Measurements from ENCODE around the gene AOPEP.

Gene AOPEP

DNA sequence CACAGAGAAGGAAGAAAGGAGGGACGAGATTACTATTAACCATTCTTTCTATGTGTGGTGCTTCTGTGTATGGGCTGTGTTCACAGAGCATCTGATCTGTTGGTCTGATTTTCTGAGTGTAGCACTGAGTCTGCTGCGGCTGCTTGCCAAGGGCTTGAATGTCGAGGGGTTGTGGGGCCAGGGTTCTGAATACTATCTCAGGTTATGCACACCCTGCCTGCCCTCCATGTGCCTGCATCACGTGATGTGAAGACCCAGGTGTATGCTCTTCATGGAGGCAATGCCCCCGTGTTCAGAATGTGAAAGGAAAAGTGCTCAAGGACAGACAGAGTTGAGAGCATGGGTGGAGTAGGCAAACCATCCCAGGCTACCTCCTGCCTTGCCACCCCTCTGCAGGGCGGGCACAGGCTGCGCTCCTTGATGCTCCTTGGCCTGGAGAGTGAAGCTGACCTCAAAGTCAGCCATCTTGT lies 336.1 kb downstream of the AOPEP start:
- DNase-seq (ENCODE audit: low read depth), result no peak

DNA sequence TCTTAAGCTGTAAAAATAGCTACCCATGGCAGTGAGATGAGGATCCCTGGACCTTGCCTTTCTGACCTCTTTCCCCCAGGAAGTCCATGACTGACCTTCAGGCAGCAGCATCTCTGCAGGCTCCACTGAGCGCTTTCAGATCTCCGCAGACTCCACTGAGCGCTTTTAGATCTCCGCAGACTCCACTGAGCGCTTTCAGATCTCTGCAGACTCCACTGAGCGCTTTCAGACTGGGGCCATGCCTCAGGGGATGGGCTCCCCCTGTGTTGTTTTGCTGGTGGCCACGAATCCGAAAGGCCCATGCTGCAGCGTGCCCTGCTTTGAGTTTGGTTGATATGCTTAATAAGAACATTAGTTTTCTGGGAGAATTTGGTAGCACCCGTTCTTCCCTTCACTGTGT lies 336.8 kb downstream of the AOPEP start:
- no peak for DNase-seq (ENCODE audit: low read depth)

DNA sequence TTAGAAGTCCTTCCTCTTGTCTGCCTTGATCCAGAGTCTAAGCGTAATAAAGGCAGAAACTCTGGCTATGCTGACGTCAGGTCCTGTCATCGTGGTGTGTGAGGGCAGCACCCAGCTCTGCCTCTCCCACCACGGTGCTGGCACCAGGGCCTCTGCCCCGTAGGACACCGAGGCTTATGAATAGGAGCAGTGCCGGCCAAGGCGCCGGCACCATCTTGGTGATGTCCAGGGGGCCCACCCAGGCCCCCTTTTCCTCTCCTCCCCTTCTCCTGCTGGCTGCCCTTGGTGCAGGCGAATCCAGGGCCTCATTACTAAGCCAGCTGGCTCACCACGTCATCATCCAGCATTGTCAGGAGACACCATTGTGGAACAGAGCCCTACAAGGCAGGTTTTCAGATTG lies 338.7 kb downstream of the AOPEP start:
- DNase-seq (ENCODE audit: low read depth), result no peak

DNA sequence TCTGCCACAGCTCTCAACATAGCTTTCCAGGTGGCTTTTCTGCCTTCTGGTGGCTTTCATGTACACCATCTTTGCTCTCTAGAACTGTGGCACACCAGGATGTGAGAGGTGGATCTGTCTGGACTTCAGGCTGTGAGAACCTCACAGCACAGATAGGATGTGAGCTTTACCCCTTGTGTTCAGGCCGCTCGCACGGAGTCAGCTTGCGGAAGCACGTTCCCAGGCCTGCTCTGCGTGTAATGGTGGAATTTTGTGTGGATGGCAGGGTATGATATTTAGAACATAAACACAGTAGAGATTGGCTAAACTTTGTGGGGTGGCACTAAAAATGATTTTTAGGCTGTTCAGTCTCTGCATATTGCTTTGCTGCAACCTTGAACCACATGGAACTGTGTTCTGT lies 340.6 kb downstream of the AOPEP start:
- DNase-seq (ENCODE audit: low read depth), result no peak

DNA sequence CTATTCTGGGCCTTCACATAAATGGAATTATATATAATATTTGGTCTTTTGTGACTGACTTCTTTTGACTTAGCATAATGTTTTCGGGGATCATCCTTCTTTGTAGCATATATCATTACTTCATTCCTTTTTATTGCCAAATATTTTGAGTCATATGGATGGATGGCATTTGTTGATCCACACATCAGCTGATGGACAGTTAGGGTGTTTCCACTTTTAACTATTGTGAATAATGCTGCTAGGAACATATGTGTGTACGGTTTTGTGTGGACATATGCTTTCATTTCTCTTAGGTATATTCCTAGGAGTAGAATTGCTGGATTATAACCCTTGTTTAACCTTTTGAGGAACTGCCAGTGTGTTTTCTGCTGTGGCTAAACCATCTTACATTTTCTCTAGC lies 341.4 kb downstream of the AOPEP start:
- no peak for DNase-seq (ENCODE audit: low read depth)

DNA sequence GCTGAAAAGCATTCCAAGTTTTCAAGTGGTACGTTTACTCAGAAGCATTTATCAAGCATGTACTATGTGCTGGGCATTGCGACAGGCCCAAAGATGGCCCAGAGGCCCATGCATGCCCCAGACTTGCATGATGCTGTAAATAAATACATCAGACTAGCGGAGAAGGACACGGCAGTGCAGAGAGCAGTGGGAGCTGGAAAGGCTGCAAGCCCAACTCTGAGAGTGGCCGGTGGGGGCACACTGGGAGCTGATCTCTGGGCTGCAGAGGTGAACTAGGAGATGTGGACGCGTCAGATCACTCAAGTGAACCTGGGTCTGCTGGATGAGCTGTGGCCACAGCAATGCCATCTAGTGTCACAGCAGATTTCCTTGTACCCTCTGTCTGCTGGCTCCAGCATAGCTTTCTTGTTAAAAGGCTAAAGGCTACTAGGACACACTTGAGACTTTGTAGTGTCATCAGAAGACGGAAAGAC lies 344.1 kb downstream of the AOPEP start:
- no peak for DNase-seq (ENCODE audit: low read depth)

DNA sequence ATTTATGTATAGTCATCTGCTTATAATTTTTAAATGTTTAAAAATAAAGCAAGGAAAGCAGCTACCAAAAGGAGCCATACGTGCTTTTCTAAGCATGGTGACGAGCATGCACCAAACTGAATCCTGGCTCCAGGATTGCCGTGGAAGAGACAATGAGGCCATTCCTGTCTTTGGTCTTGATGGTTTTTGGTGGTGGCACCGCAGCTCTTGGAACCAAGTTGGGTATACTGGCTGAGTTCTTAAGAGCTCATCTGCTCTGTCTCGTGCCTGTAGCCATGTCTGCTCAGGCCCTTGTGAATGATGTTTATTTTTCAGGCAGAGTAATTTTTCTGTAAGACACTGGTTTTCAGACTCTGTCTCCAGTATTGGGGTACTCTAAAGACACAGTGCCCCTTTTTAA lies 345.0 kb downstream of the AOPEP start:
- no peak for DNase-seq (ENCODE audit: low read depth)

DNA sequence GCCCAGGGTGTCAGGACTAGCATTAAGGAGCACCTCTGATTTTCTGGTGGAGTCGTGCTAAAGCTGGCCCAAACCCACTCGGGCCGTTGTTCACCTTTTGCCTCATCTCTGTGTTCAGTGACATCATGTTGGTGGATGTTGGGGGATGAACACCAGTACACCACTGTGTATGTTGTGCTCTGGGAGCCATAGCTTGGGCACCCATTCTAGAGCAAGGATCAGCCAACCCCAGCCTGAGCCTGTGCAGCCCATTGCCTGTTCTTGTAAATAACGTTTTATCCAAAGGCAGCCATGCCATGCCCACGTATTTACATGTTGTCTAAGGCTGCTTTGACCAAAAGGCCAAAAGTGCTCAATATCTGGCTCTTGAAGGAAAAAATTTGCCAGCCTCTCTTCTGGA lies 345.4 kb downstream of the AOPEP start:
- DNase-seq (ENCODE audit: low read depth), result no peak

DNA sequence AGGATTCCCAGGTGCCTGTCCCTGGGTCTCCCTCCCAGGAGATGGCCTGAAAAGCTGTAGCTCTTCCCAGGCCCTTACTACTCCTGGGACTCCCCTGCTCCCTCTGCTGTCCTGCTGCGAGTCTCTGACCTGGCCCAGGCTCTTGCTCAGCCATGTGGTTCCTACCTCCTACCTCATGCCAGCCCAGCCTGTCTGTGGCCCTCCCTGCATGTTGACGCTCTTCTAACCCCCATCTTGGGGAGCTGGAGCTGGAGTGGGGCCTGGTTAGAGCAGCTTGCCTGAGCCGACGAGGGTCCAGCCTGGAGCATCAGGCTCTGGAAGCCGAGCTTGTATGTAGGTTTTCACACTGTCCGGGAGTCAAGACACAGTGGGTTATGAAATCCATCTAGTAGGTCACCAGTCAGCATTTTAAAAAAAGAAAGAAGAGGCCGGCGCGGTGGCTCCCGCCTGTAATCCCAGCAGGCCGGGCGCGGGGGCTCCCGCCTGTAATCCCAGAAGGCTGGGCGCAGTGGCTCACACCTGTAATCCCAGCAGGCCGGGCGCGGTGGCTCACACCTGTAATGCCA lies 346.6 kb downstream of the AOPEP start:
- DNase-seq (ENCODE audit: low read depth), result no peak

DNA sequence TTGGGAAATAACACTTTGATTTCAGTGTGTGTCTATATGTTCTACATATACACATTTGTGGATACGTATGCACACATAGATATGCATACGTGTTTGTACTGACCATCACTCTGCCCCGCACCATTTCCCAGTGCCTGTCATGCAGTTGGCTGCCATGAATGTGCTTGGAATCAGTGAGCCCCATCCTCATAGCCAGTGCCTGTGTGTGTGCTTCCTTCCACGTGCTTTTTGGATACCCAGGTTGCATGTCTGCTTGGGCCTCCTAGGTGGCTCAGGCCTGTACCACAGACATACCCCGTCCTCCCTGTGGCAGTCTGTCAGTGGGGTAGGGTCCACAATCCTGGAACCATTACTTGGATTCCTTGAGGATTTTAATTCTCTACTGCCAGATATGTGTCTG lies 347.4 kb downstream of the AOPEP start:
- DNase-seq (ENCODE audit: low read depth), result no peak

DNA sequence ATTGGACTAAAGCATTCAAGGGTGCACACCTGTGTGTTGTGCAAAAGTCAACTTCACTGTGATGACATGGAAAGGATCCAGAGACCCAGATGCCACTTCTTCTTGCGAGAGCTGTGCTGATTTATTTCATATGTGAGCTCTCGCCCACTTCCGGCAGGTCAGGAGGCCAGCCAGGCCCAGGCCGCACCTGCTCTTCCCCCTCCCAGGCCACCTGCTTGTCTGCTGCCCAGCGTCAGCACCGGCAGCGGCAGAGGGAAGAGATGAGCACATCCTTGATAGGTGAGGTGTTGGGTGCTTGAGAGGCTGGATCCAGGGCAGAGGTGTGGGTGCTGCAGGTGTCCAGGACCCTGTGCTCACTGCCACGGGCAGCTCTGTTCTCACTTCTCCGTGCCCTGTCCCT lies 348.1 kb downstream of the AOPEP start:
- DNase-seq (ENCODE audit: low read depth), result no peak

DNA sequence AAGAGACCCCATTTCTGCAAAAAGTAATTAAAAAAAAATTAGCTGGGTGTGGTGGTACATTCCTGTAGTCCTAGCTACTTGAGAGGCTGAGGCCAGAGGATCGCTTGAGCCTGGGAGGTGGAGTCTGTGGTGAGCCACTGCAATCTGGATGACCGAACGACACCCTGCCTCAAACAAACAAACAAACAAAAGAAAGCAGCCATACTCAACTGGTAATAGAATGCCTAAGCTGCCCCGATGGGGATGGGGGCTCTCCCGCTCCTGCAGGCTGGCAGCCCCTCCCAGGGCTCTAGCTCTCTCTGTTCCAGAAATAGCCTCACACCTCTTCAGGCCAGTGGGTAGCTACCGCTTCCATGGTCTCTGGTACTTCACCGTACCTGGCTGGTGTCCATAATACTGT lies 349.2 kb downstream of the AOPEP start:
- no peak for DNase-seq (ENCODE audit: low read depth)

DNA sequence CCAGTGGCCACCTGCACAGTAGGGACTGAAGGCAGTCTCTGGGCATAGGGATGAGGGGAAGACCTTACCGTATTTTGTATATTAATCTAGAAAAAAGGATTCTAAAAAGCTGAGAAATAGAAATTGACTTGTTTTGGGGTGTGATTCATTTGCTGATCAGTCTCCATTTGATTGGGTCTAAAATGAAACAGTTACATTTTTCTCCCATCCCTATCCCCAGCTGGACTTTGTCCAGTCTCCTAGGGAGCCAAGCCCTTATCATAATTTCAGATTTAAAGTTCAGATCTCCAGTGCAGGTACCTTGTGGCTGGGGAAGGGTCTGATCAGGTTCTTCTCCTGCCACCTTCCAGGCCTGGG lies 350.2 kb downstream of the AOPEP start:
- no peak for DNase-seq (ENCODE audit: low read depth)

DNA sequence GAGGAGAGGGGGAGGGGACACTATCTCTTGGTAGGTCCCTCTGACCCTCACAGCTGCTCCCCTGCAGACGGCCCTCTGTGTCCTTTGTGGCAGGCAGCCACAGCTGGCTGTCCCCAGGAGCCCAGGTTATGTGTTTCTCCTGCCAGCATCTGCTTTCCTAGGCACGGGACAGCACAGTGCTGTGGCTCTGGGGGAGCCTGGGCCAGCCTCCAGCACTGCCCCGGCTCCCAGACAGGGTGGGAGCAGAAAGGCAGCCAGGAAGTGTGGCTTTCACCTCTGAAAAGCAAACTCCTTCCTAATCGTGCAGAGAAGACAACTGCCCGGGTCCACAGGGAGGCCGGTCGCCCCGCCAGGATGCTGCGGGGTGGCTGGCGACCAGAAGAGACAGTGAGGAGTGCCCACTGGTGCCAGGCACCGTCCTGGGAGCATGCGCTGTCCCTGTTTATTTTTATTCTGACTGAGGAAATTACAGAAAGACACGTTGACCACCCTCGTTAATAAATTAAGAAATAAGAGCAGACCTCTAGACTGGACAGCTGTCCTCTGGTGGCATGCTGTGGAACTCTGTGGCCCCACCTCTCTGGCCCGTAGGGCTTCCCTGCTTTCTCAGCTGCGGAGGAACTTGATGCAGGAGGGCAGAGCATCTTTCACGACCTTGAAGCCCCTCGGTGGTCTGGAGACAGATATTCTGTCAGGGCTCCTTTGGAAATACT lies 350.7 kb downstream of the AOPEP start:
- DNase-seq (ENCODE audit: low read depth), result no peak

DNA sequence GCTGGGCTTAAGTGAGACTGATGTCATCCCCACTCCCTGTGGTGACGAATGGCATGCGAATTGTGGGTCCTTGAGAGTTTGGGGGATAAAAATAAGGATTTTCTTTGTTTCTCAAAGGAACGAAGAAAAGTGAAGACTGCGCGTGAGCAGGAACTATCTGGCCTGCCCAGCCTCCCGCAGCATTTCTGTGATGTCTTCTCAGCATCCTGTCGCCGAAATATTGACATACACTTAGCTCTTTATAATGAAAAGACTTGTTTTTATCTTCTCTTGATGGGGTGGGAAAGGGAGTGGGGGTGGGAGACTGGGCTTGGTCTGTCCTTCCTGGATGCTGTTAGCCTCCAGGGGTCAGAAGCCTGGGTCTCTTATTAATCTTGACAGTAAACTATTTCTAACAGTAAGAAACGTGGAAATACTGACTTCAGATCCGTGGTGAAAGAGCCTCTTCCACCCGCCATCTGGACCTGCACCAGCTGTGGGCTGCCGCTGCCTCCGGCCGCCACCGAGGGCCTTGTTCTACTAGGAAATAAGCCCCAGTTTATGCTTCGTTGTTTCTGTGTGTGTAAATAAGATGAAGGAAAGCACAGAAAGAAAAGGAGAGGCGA lies 351.4 kb downstream of the AOPEP start:
- no peak for DNase-seq (ENCODE audit: low read depth)

DNA sequence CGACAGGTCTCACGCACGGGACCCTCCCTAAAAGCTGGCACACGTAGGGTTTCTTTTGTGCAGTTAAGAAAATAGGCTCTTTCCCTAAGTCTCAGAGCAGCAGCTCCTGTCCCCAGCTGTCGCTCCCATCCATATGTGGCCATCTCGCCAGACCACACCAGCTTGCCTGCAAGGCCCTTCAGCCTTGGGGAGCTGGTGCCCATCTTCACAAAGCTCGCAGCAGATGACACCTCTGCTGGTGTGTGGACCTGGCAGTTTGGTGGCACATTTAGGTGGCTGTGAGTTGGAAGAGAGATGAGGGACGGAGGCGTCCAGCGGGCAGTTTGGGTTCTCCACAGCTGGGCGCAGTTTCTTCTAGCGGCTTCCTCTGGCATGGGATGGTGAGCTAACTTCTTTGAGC lies 352.0 kb downstream of the AOPEP start:
- DNase-seq (ENCODE audit: low read depth), result no peak

DNA sequence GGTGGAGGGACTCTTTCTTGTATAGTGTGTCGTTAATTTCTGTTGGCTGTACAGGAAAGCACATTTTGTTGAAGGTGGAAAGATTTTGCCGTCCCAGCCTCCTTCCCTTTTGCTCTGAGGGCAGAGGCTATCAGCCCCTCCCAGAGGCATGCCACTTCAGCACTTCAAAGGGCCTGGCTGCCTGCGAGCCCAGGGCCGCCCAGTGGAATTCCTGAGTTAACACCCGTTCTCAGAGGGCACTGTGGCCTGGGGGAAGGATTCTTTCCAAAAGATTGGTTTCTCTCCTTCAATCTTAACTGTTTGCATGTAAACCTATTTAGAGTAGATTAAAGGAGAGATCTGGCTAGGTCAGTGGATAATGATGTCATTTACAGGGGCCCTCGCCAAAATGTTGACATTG lies 352.4 kb downstream of the AOPEP start:
- no peak for DNase-seq (ENCODE audit: low read depth)

DNA sequence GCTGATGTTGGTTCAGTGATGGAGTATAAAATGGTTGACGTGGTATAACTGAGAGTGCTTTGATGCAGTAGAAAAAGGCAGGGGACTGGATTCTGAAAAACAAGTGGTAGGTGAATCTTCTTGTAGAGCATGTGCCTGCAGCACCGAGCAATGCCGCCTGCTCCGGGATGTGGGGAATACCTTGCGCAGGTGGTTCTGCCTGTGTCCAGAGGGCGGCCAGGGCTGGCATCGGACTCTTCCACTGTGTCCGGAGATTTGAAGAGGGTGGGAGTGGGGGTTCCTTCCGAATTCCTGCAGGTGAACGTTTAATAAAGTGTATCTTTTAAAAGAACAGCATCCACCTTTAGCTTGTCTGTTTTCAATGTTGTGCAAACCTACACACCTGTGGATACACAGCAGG lies 353.0 kb downstream of the AOPEP start:
- no peak for DNase-seq (ENCODE audit: low read depth)

DNA sequence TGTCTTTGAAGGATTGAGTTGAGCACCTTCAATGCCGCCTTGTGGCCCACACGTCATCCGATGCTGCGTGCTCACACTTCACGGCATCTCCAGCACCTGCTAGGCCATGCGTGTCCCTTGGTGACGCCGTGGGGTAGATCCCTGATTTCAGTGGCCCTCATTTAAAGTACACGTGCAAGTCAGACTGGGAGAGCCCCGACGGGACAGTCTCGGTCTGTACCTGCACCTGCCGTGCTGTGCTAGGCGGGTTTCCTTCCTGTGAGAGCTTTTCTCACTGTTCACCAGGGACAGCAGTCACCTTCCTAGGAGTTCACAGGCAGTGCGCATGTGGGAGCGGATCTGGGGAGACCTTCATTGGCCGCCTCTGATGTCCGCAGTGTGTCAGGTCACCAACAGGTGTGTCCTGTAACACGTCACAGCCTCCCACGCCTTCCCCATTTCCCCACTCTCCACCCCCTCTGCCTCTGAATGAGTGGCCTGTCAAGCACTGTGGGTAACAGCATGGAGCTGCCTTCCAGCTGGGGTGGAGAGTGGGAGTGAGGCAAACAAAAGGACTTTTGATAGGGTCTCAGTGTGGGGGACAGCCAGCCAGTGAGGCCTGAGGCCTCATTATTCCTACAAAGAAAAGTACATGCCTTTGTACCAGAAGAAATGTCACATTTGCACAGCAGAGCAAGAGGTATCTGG lies 354.6 kb downstream of the AOPEP start:
- no peak for DNase-seq (ENCODE audit: low read depth)

DNA sequence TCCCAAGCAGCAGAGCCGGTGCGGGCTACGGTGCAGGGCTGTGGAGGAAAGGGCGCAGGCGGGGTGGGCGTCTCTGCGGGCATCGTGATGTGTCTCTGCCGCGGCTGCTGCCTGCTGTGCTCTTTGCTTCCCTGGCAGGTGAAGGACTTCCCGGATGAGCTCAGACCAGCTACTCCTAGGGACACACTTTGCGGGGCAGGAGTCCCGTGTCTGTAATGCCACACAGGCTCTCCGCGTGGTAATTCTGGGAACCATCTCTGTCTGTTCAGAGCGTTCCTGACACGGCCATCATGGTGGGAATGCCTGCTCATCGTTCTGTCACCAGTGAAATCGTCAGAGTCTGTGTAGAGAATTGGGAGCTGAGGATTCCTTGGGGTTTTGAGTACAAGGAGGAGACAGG lies 355.5 kb downstream of the AOPEP start:
- no peak for DNase-seq (ENCODE audit: low read depth)

DNA sequence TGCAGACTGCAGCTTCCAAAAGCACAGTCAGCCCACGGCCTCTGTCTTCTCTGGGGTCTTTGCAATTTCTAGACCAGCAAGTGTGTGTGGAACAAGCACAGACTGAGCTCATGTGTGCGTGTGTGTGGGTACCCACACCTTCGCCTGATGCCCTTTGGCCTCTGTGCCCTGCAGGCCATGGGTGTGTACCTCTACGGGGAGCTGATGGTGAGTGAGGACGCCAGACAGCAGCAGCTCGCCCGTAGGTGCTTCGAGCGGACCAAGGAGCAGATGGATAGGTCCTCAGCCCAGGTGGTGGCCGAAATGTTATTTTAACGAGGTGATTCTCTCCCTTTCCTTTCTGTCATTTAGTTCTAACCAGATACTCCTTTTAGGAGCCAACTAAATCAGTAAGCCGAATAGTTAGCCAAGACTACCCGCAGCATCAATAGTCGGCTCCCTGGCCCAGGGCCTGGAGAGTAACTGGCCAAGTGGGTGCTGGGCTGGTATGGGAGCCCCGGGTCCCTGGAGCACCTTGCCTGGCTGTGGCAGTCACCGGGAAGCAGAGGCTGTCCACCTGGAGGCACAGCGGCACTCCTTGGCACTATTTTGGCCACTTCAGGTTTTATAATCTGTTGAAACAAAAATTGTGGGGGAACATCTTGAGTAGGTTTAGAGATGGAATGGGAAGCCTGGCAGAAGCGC lies 356.0 kb downstream of the AOPEP start:
- DNase-seq (ENCODE audit: low read depth), result no peak

DNA sequence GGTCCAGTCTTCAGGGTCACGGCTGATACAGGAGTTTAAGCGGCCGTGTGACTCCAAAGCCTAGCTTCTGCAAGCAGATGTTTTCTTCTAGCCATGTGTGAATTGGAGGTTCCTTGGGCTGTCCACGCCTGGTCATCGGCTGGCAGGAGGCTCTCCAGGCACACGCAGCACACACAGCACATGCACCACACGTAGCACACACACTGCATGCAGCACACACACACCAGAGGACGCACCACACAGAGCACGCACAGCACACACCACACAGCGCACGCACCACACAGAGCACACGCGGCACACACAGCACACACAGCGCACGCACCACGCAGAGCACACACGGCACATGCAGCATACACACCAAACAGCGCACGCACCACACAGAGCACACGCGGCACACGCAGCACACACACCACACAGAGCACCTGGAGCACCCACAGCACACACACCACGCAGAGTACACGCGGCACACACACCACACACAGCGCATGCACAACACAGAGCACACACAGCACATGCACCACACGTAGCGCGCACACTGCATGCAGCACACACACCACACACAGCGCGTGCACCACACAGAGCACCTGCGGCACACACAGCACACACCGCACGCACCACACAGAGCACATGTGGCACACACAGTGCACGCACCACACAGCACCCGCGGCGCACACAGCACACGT lies 356.7 kb downstream of the AOPEP start:
- DNase-seq (ENCODE audit: low read depth), result no peak

Measured in fibroblast of the conjunctiva (primary cell).